ENCODE data around the gene ATAD3B. TPM values are rescaled to one million over a fixed set of nuclear protein-coding genes. Genes with fewer than 3 reads are reported as not detected.

Gene ATAD3B
- total and polyA plus RNA-seq, 2 of the 13 experiments (the other 11 are each of a cell fraction or from before 2014, with no cell fraction given): 9.6 to 31.1 TPM

GRCh38 chr1:1430114-1430982, 41.2 kb upstream of the ATAD3B start (continued):
- TF ChIP-seq SIX4 (CRISPR knock-in tag; IDR thresholded peaks at IDR 0.05) (no peak), GLMP (CRISPR knock-in tag; IDR thresholded peaks at IDR 0.05; ENCODE audit: borderline replicate concordance) (no peak), ZSCAN9 (CRISPR knock-in tag; IDR thresholded peaks at IDR 0.05; ENCODE audit: borderline replicate concordance) (no peak), ZFP90 (CRISPR knock-in tag; IDR thresholded peaks at IDR 0.05; ENCODE audit: borderline replicate concordance) (no peak), SETDB1 (CRISPR knock-in tag; IDR thresholded peaks at IDR 0.05; ENCODE audit: borderline replicate concordance) (no peak), CAMTA2 (CRISPR knock-in tag; IDR thresholded peaks at IDR 0.05; ENCODE audit: borderline replicate concordance) (no peak), EED (CRISPR knock-in tag; IDR thresholded peaks at IDR 0.05) (no peak), ZNF34 (CRISPR knock-in tag; IDR thresholded peaks at IDR 0.05; ENCODE audit: borderline replicate concordance) (no peak), MIER3 (CRISPR knock-in tag; IDR thresholded peaks at IDR 0.05; ENCODE audit: borderline replicate concordance) (no peak), ZNF17 (CRISPR knock-in tag; IDR thresholded peaks at IDR 0.05) (0 out of 2 replicates have a peak, but pooled peaks have one; percentile 19), ETV5 (CRISPR knock-in tag; IDR thresholded peaks at IDR 0.05; ENCODE audit: borderline replicate concordance) (peak; percentile 8; the same call in 1 of the 2 replicates), SP2 (CRISPR knock-in tag; IDR thresholded peaks at IDR 0.05) (0 out of 2 replicates have a peak, but pooled peaks have one; percentile 37), ZFP91 (CRISPR knock-in tag; IDR thresholded peaks at IDR 0.05; ENCODE audit: borderline replicate concordance) (peak; percentile 78; the same call in 1 of the 2 replicates), TCF7L2 (IDR thresholded peaks at IDR 0.05; ENCODE audit: low read depth, low read length) (no peak), RFXAP (CRISPR knock-in tag; IDR thresholded peaks at IDR 0.05; ENCODE audit: borderline replicate concordance) (0 out of 2 replicates have a peak, but pooled peaks have one; percentile 26), ZMYM3 (CRISPR knock-in tag; IDR thresholded peaks at IDR 0.05) (no peak; the same call in 1 of the 2 replicates), TFE3 (CRISPR knock-in tag; IDR thresholded peaks at IDR 0.05) (no peak), ZNF570 (CRISPR knock-in tag; IDR thresholded peaks at IDR 0.05; ENCODE audit: borderline replicate concordance) (no peak), ZNF280B (CRISPR knock-in tag; IDR thresholded peaks at IDR 0.05; ENCODE audit: borderline replicate concordance) (no peak; the same call in 1 of the 2 replicates), HNRNPUL1 (IDR thresholded peaks at IDR 0.05; ENCODE audit: low read depth, low read length) (no peak), TFAP4 (IDR thresholded peaks at IDR 0.05; ENCODE audit: borderline replicate concordance, low read depth) (peak; percentile 70; the same call in 1 of the 2 replicates), ZNF12 (CRISPR knock-in tag; IDR thresholded peaks at IDR 0.05) (no peak; the same call in 1 of the 2 replicates)
